HL-60 (cell line): ENCODE results near the gene DOCK2.

Source experiments
- DNase-seq, 2 experiments: peaks; one replicate each; pipeline ENCODE4 v3.0.0-alpha.2; 2010 to 2020; ENCODE audit warnings: low read depth in 1 of 2, low spot score in 1 of 2
- H3K27ac ChIP-seq: fragments of 250-450 bp; sonication (Bioruptor Pico); replicated peaks from 2 replicates; pipeline ENCODE4 v1.5.1; 2020; ENCODE audit warnings: mild to moderate bottlenecking, moderate library complexity
- H3K27me3 ChIP-seq: fragments of 250-450 bp; sonication (Bioruptor Pico); 2 replicates; pipeline ENCODE4 v1.5.1; 2021; ENCODE audit warnings: mild to moderate bottlenecking, moderate library complexity; ENCODE audit not compliant: insufficient read depth, poor library complexity, severe bottlenecking
- H3K4me3 ChIP-seq: replicated peaks from 2 replicates; pipeline ENCODE4 v1.5.1; 2011; ENCODE audit warnings: mild to moderate bottlenecking, control low read depth, low read length; ENCODE audit not compliant: insufficient read depth
- CTCF ChIP-seq: IDR thresholded peaks from one replicate; pipeline ENCODE4 v1.5.1; 2011; ENCODE audit warnings: low read length, control low read depth, inconsistent platforms; ENCODE audit not compliant: insufficient read depth
- GABPA ChIP-seq: IDR thresholded peaks from 2 replicates; pipeline ENCODE4 v1.6.1; 2012; ENCODE audit warnings: low read depth
- POLR2AphosphoS5 ChIP-seq: IDR thresholded peaks from 2 replicates; pipeline ENCODE4 v1.6.1; 2012; ENCODE audit warnings: low read depth
- SPI1 ChIP-seq: IDR thresholded peaks from 2 replicates; pipeline ENCODE4 v1.6.1; 2012; ENCODE audit warnings: low read depth, mild to moderate bottlenecking, borderline replicate concordance
- TF ChIP-seq, protein P1 (sequence below): IDR thresholded peaks from 2 replicates; pipeline ENCODE4 v1.6.1; 2012; ENCODE audit warnings: low read depth; ENCODE audit not compliant: insufficient replicate concordance

Gene DOCK2

DNA sequence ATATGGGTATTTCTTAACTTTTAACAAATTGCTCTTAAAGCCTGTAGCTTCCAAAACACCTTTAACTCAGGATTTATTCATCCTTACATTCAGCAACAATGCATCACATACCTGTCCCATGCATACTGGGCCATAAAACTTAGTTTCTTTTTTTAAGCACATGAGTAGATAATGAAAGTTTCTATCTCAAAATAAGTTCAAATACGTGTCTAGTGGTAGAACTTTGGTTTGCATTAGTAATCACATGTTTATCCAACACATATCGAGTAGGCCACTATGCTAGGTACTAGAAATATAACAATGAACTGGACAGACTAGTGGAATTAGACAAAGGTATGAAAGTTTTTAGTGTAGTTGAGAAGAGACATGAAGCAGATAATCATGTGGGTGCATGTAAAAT is 99.6 kb downstream of the DOCK2 start:
- no peaks in the 10 kb centered on the region for H3K27me3 ChIP-seq
- no peak overlapping the region for H3K27ac ChIP-seq
- no peak overlapping the region for H3K4me3 ChIP-seq
- no peak for DNase-seq
- TF ChIP-seq POLR2AphosphoS5 (no peak), GABPA (no peak), SPI1 (no peak), CTCF (no peak)

DNA sequence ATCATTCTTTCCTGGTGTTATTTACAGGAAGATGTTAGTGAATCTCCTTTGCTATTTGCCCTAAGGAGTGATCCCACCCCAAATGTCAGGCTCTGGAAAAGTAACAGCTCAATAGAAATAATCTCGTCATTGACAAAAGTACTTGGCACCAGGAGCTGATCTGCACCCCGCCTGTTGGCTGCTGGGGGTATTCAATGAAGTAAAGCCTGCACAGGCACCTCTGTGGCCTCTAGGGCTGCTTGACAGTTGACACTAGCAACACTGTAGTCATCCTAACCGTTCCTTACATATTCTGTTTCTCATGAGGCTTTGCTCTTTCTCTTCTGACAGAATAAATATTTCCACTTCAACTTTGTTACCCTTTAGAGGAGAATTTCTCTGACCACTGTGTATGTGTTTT is 103.4 kb downstream of the DOCK2 start:
- no peak overlapping the region for H3K4me3 ChIP-seq
- no peaks in the 10 kb centered on the region for H3K27me3 ChIP-seq
- no peak for TF ChIP-seq CTCF
- TF ChIP-seq, protein P1, sequence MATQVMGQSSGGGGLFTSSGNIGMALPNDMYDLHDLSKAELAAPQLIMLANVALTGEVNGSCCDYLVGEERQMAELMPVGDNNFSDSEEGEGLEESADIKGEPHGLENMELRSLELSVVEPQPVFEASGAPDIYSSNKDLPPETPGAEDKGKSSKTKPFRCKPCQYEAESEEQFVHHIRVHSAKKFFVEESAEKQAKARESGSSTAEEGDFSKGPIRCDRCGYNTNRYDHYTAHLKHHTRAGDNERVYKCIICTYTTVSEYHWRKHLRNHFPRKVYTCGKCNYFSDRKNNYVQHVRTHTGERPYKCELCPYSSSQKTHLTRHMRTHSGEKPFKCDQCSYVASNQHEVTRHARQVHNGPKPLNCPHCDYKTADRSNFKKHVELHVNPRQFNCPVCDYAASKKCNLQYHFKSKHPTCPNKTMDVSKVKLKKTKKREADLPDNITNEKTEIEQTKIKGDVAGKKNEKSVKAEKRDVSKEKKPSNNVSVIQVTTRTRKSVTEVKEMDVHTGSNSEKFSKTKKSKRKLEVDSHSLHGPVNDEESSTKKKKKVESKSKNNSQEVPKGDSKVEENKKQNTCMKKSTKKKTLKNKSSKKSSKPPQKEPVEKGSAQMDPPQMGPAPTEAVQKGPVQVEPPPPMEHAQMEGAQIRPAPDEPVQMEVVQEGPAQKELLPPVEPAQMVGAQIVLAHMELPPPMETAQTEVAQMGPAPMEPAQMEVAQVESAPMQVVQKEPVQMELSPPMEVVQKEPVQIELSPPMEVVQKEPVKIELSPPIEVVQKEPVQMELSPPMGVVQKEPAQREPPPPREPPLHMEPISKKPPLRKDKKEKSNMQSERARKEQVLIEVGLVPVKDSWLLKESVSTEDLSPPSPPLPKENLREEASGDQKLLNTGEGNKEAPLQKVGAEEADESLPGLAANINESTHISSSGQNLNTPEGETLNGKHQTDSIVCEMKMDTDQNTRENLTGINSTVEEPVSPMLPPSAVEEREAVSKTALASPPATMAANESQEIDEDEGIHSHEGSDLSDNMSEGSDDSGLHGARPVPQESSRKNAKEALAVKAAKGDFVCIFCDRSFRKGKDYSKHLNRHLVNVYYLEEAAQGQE: no peak
- TF ChIP-seq SPI1: no peak
- TF ChIP-seq GABPA: no peak
- no peak for TF ChIP-seq POLR2AphosphoS5
- H3K27ac ChIP-seq: no peak overlapping the region
- DNase-seq: no peak

GRCh38 chr5:169742771-169743296 is 105.8 kb downstream of the DOCK2 start:
- Histone ChIP-seq H3K27me3 (no peaks in the 10 kb centered on the region), H3K4me3 (no peak overlapping the region), H3K27ac (no peak overlapping the region)
- no peak for TF ChIP-seq GABPA
- TF ChIP-seq POLR2AphosphoS5: no peak
- TF ChIP-seq SPI1: no peak
- no peak for TF ChIP-seq CTCF
- TF ChIP-seq, protein P1: no peak
- DNase-seq: no peak

- Histone ChIP-seq H3K27me3 (no peaks in the 10 kb centered on the region), H3K4me3 (no peak overlapping the region), H3K27ac (no peak overlapping the region)
- DNase-seq: no peak
- TF ChIP-seq GABPA (no peak), CTCF (no peak), SPI1 (no peak), POLR2AphosphoS5 (no peak)
- TF ChIP-seq, protein P1: no peak
These were observed 107.3 kb downstream of the DOCK2 start for GRCh38 chr5:169744336-169744735.
